Right atrium auricular region (tissue), 2 donors: ENCODE results near the gene KCNH2. TPM values are rescaled to one million over a fixed set of nuclear protein-coding genes. Genes with fewer than 3 reads are reported as not detected.

ENCODE experiments used
- DNase-seq: peaks from one replicate; pipeline ENCODE4 v3.0.0-alpha.2; 2019; ENCODE audit warnings: low spot score
- H3K27ac ChIP-seq, 2 donors: fragments of 200-600 bp; sonication (generic); 1 replicate in 1 of 2; 2 replicates in 1 of 2; pipeline ENCODE4 v1.5.1; 2016 to 2019
- H3K27me3 ChIP-seq, 2 donors: fragments of 200-600 bp; sonication (generic); one replicate each; pipeline versions ENCODE4 v1.5.1 to v1.6.0; 2017 to 2019
- H3K36me3 ChIP-seq: fragments of 200-600 bp; sonication (generic); one replicate; pipeline ENCODE4 v1.5.1; 2016
- H3K4me1 ChIP-seq, 2 donors: fragments of 200-600 bp; sonication (generic); one replicate each; pipeline versions ENCODE4 v1.5.1 to v1.6.0; 2017 to 2019
- H3K4me3 ChIP-seq, 2 donors: fragments of 200-600 bp; sonication (generic); 1 replicate in 1 of 2; 2 replicates in 1 of 2; pipeline ENCODE4 v1.5.1; 2017 to 2019; ENCODE audit warnings: mild to moderate bottlenecking in 1 of 2, moderate library complexity in 1 of 2
- H3K9me3 ChIP-seq, 2 donors: fragments of 200-600 bp; sonication (generic); one replicate each; pipeline ENCODE4 v1.5.1; 2019
- total RNA-seq, 2 donors: library from RNA; depleted of rRNA; stranded (reverse); fragments of >200 nt; gene quantifications; one replicate each; pipeline ENCODE4 v1.1.0, GENCODE V29; 2016
- TF ChIP-seq, protein P1 (sequence below), 2 donors: fragments of 200-600 bp; sonication (generic); IDR thresholded peaks; one replicate each; pipeline ENCODE4 v1.5.1; 2019; ENCODE audit warnings: antibody characterized with exemption in 2 of 2

KCNH2 gene
- total RNA-seq, 2 donors from 2014 or later: 119 to 128 TPM

- Histone ChIP-seq H3K27me3 (peaks cover 0 to 4% of the 10 kb centered on the region in 2 donors), H3K36me3 (no peaks in the 10 kb centered on the region), H3K4me1 (peaks cover 0 to 26% of the 10 kb centered on the region in 2 donors), H3K4me3 (no peak overlapping the region), H3K27ac (no peak overlapping the region), H3K9me3 (peaks cover 0 to 8% of the 10 kb centered on the region in 2 donors)
- TF ChIP-seq, protein P1, sequence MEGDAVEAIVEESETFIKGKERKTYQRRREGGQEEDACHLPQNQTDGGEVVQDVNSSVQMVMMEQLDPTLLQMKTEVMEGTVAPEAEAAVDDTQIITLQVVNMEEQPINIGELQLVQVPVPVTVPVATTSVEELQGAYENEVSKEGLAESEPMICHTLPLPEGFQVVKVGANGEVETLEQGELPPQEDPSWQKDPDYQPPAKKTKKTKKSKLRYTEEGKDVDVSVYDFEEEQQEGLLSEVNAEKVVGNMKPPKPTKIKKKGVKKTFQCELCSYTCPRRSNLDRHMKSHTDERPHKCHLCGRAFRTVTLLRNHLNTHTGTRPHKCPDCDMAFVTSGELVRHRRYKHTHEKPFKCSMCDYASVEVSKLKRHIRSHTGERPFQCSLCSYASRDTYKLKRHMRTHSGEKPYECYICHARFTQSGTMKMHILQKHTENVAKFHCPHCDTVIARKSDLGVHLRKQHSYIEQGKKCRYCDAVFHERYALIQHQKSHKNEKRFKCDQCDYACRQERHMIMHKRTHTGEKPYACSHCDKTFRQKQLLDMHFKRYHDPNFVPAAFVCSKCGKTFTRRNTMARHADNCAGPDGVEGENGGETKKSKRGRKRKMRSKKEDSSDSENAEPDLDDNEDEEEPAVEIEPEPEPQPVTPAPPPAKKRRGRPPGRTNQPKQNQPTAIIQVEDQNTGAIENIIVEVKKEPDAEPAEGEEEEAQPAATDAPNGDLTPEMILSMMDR (IDR thresholded peaks at IDR 0.05): no peak
- no peak for DNase-seq
Observed at GRCh38 chr7:150897502-150898474, 80.3 kb downstream of the KCNH2 start.

DNA sequence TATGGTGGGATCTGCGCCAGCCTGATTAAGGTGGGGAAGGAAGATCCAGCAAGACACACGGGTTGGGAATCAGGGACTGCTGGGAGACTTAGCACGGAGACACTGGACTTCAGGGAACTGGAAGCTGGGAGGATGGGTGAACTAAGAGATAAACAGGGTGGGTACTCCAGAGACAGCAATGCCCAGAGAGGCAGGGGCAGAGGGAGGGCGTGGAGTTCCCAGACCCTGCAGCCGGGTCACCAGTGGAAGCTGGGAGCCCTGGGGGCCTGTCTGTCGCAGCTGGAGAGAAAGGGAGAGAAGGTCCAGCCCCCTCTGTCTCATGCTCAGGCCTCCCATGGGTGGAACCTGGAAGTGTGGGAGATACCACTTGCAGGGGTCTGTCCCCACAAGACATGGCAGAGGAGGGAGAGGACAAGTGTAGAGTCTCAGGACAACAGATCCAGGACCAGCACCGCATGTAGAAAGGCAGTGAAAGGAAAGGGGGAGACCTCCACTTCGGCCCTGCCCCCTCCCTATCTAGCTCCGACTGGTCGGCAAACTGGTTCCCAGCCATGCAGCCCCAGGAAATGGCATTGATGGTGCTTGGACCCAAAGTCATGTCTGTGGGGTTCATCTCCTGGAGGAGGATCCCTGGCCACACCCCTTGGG is 81.4 kb downstream of the KCNH2 start:
- DNase-seq: no peak
- Histone ChIP-seq H3K27ac (no peak overlapping the region), H3K36me3 (no peaks in the 10 kb centered on the region), H3K4me1 (peaks cover 0 to 17% of the 10 kb centered on the region in 2 donors), H3K27me3 (peaks cover 0 to 4% of the 10 kb centered on the region in 2 donors), H3K9me3 (peaks cover 0 to 8% of the 10 kb centered on the region in 2 donors), H3K4me3 (no peak overlapping the region)
- TF ChIP-seq, protein P1 (IDR thresholded peaks at IDR 0.05): no peak

DNA sequence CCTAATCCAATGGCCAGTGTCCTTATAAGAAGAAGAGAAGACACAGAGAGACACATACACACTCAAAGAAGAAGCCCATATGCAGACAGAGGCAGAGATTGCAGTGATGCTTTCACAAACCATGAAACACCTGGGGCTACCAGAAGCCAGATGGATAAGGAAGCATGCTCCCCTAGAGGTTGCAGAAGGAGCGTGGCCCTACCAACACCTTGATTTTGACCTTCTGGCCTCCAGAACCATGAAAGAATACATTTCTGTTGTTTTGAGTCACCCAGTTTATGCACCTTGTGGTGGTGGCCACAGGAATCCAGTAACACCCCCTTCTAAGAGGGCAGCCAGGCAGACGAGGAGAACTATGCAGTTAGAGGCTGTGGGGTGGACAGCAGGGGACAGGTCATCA is 82.3 kb downstream of the KCNH2 start:
- H3K9me3 ChIP-seq: peaks cover 0 to 8% of the 10 kb centered on the region in 2 donors
- peaks cover 0 to 4% of the 10 kb centered on the region in 2 donors for H3K27me3 ChIP-seq
- no peak overlapping the region for H3K27ac ChIP-seq
- no peaks in the 10 kb centered on the region for H3K36me3 ChIP-seq
- peaks cover 0 to 8% of the 10 kb centered on the region in 2 donors for H3K4me1 ChIP-seq
- no peak for DNase-seq
- TF ChIP-seq, protein P1 (IDR thresholded peaks at IDR 0.05): no peak
- H3K4me3 ChIP-seq: no peak overlapping the region

Other genes with a start within 250 kb of the KCNH2 start
- 10 to 100 TPM; 14.5 to 22.2 TPM for gene GIMAP5, start 240.9 kb downstream of the KCNH2 start, total RNA-seq
- gene TMEM176B, start 178.0 kb downstream of the KCNH2 start, total RNA-seq: 100 to 1,000 TPM; 162 to 227 TPM
- gene TMEM176A, start 177.6 kb downstream of the KCNH2 start, total RNA-seq: 100 to 1,000 TPM in 1 of 2 donors, 10 to 100 TPM in 1; 56.3 to 102 TPM
- gene AOC1, start 125.8 kb downstream of the KCNH2 start, total RNA-seq: not detected
- 10 to 100 TPM; 14.5 to 78.6 TPM for gene NOS3, start 12.7 kb upstream of the KCNH2 start, total RNA-seq
- not detected for gene ATG9B, start 46.2 kb upstream of the KCNH2 start, total RNA-seq
- 10 to 100 TPM; 11.9 to 20.6 TPM for gene ABCB8, start 50.1 kb upstream of the KCNH2 start, total RNA-seq
- 1 to 10 TPM; 1.1 to 1.2 TPM for gene ASIC3, start 70.2 kb upstream of the KCNH2 start, total RNA-seq
- 1 to 10 TPM; 4.4 to 4.9 TPM for gene CDK5, start 79.6 kb upstream of the KCNH2 start, total RNA-seq
- 100 to 1,000 TPM in 1 of 2 donors, 10 to 100 TPM in 1; 55.3 to 114 TPM for gene SLC4A2, start 81.3 kb upstream of the KCNH2 start, total RNA-seq
- 10 to 100 TPM; 85.9 to 96.4 TPM for gene FASTK, start 102.5 kb upstream of the KCNH2 start, total RNA-seq
- 10 to 100 TPM; 28.0 to 53.6 TPM for gene TMUB1, start 105.2 kb upstream of the KCNH2 start, total RNA-seq
- gene AGAP3, start 108.2 kb upstream of the KCNH2 start, total RNA-seq: 10 to 100 TPM; 29.8 to 42.1 TPM
- gene GBX1, start 189.4 kb upstream of the KCNH2 start, total RNA-seq: not detected
- 10 to 100 TPM in 1 of 2 donors, 1 to 10 TPM in 1; 4.0 to 11.6 TPM for gene ASB10, start 208.9 kb upstream of the KCNH2 start, total RNA-seq
- gene H2BK1, start 232.2 kb upstream of the KCNH2 start, total RNA-seq: not detected
- 10 to 100 TPM; 29.7 to 38.6 TPM for gene ABCF2, start 248.9 kb upstream of the KCNH2 start, total RNA-seq